Thyroid gland (tissue), 4 donors: ENCODE results near the gene NLRP8.

Experiments
- POLR2A ChIP-seq, 2 donors: fragments of 450-650 bp; IDR thresholded peaks; one replicate each; pipeline ENCODE4 v1.6.1; 2017; ENCODE audit warnings: antibody characterized with exemption in 2 of 2, mild to moderate bottlenecking in 2 of 2, moderate library complexity in 1 of 2
- TF ChIP-seq, protein P1 (sequence below), 6 experiments: fragments of 200-600 bp in 3 of 6; fragments of 450-650 bp in 3 of 6; sonication (generic) in 3 of 6; IDR thresholded peaks; one replicate each; pipeline ENCODE4 v1.5.1; 2016 to 2019; ENCODE audit warnings: antibody characterized with exemption in 6 of 6, mild to moderate bottlenecking in 2 of 6, inconsistent platforms in 1 of 6, moderate library complexity in 1 of 6

DNA sequence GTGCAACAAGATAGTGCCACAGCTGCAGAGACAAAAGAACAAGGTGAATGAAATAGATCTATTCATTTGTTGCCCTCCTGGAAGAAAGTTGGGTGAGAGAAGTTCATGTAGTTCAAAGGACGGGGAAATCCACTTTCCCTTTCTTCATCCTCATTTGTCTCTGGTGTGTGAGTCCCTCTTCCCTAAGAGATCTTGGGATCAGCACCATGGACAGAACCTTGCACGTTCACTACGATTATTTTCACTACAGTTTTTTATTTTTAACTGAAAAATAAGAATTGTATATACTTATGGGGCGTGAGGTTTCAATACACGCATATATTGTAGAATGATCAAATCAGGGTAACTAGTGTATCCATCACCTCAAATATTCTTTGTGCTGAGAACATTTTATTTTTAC is 68.1 kb downstream of the NLRP8 start:
- TF ChIP-seq, protein P1, sequence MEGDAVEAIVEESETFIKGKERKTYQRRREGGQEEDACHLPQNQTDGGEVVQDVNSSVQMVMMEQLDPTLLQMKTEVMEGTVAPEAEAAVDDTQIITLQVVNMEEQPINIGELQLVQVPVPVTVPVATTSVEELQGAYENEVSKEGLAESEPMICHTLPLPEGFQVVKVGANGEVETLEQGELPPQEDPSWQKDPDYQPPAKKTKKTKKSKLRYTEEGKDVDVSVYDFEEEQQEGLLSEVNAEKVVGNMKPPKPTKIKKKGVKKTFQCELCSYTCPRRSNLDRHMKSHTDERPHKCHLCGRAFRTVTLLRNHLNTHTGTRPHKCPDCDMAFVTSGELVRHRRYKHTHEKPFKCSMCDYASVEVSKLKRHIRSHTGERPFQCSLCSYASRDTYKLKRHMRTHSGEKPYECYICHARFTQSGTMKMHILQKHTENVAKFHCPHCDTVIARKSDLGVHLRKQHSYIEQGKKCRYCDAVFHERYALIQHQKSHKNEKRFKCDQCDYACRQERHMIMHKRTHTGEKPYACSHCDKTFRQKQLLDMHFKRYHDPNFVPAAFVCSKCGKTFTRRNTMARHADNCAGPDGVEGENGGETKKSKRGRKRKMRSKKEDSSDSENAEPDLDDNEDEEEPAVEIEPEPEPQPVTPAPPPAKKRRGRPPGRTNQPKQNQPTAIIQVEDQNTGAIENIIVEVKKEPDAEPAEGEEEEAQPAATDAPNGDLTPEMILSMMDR (IDR thresholded peaks at IDR 0.05): no peak
- TF ChIP-seq POLR2A (IDR thresholded peaks at IDR 0.05): no peak
